Urinary bladder (tissue), 4 donors: ENCODE measurements around the gene CEP68. TPM values are rescaled to one million over a fixed set of nuclear protein-coding genes. Genes with fewer than 3 reads are reported as not detected.
"Not testable (repeated sequence)": the region's sequence is repeated elsewhere in the genome, so short reads cannot be mapped to it uniquely, and the experiment has no call there.

Experiments
- DNase-seq: peaks from one replicate; pipeline ENCODE4 v3.0.0-alpha.2; 2015; ENCODE audit errors: extremely low spot score
- H3K27ac ChIP-seq: one replicate; pipeline ENCODE4 v1.5.1; 2013; ENCODE audit warnings: low read depth, mild to moderate bottlenecking, moderate library complexity
- H3K36me3 ChIP-seq: one replicate; pipeline ENCODE4 v1.6.1; 2013; ENCODE audit warnings: mild to moderate bottlenecking, moderate library complexity; ENCODE audit not compliant: insufficient read depth
- H3K4me1 ChIP-seq: one replicate; pipeline ENCODE4 v1.6.1; 2013; ENCODE audit warnings: mild to moderate bottlenecking, moderate library complexity; ENCODE audit not compliant: insufficient read depth
- H3K4me3 ChIP-seq: one replicate; pipeline ENCODE4 v1.5.1; 2013; ENCODE audit warnings: low read depth, low read length
- WGBS: extraction: QIAGEN DNeasy Blood & Tissue Kit; methylation state at CpG from one replicate; pipeline ENCODE4 v1.1.7; 2013; 5-methylcytosine and 5-hydroxymethylcytosine counted together
- polyA plus RNA-seq: library from polyadenylated mRNA; stranded (reverse); fragments of 200-250 nt; gene quantifications from one replicate; pipeline ENCODE4 v1.2.3, GENCODE V29; 2013
- total RNA-seq: library from RNA; depleted of rRNA; stranded (reverse); fragments of >200 nt; gene quantifications from one replicate; pipeline ENCODE4 v1.2.3, GENCODE V29; 2014
- donor health status: healthy with polysubstance abuse.
- donor health status: healthy.

Gene CEP68
- total and polyA plus RNA-seq, 2 donors, result 18.5 to 32.3 TPM

GRCh38 chr2:65129286-65129825 lies 73.1 kb downstream of the CEP68 start:
- H3K4me1 ChIP-seq, result peaks cover 1% of the 10 kb centered on the region
- WGBS, result under 1% methylated on average over 29 of the region's 29 CpGs
- H3K36me3 ChIP-seq, result no peaks in the 10 kb centered on the region
- H3K27ac ChIP-seq, result peak overlapping the region; percentile 98
- no peak for DNase-seq
- H3K4me3 ChIP-seq, result peak overlapping the region; percentile 89

- Histone ChIP-seq H3K4me1 (peaks cover 1% of the 10 kb centered on the region), H3K4me3 (peak within 1 kb of the TSS; percentile 89), H3K27ac (peak within 1 kb of the TSS; percentile 98), H3K36me3 (no peaks in the 10 kb centered on the region)
- DNase-seq, result peak; percentile 98
- WGBS, result under 1% methylated on average over 76 of the region's 76 CpGs
Observed at GRCh38 chr2:65129826-65130663, 73.8 kb downstream of the CEP68 start, which contains the start of gene RAB1A. TSS of gene RAB1A (minus strand) at chr2:65130106. CDS start at chr2:65129915, 191 bp downstream.

- 14% methylated on average over 19 of the region's 19 CpGs for WGBS
- peak overlapping the region; percentile 56 for H3K4me3 ChIP-seq
- H3K27ac ChIP-seq, result peak overlapping the region; percentile 72
- H3K4me1 ChIP-seq, result peaks cover 1% of the 10 kb centered on the region
- no peaks in the 10 kb centered on the region for H3K36me3 ChIP-seq
- peak; percentile 17 for DNase-seq
Observed at GRCh38 chr2:65130664-65131175, 74.5 kb downstream of the CEP68 start.

- not testable (repeated sequence) for DNase-seq, H3K4me1 ChIP-seq, H3K36me3 ChIP-seq, H3K27ac ChIP-seq, H3K4me3 ChIP-seq
- WGBS, result 92% methylated on average over 15 of the region's 15 CpGs
Observed at GRCh38 chr2:65132930-65133329, 76.7 kb downstream of the CEP68 start.

GRCh38 chr2:65133626-65134025 lies 77.4 kb downstream of the CEP68 start:
- Histone ChIP-seq H3K4me3 (no peak overlapping the region), H3K27ac (no peak overlapping the region), H3K36me3 (no peaks in the 10 kb centered on the region), H3K4me1 (no peaks in the 10 kb centered on the region)
- DNase-seq, result no peak
- WGBS, result 68% methylated on average over 4 of the region's 4 CpGs

- Histone ChIP-seq H3K27ac (no peak overlapping the region), H3K4me3 (no peak overlapping the region), H3K36me3 (no peaks in the 10 kb centered on the region), H3K4me1 (no peaks in the 10 kb centered on the region)
- 90% methylated on average over 7 of the region's 7 CpGs for WGBS
- no peak for DNase-seq
Observed at GRCh38 chr2:65134158-65134557, 77.9 kb downstream of the CEP68 start.

GRCh38 chr2:65136253-65136652 lies 80.0 kb downstream of the CEP68 start:
- H3K36me3 ChIP-seq, result no peaks in the 10 kb centered on the region
- H3K27ac ChIP-seq, result no peak overlapping the region
- DNase-seq, result no peak
- H3K4me1 ChIP-seq, result no peaks in the 10 kb centered on the region
- H3K4me3 ChIP-seq, result no peak overlapping the region
- 92% methylated on average over 1 of the region's 1 CpG for WGBS

Other genes starting within 250 kb of the CEP68 start
- 13.5 TPM for gene SLC1A4, start 67.0 kb upstream of the CEP68 start, total RNA-seq
- 4.8 TPM for gene SLC1A4, start 67.0 kb upstream of the CEP68 start, polyA plus RNA-seq
- gene RAB1A, start 73.7 kb downstream of the CEP68 start, total RNA-seq, result 140 TPM
- 130 TPM for gene RAB1A, start 73.7 kb downstream of the CEP68 start, polyA plus RNA-seq
- gene ACTR2, start 171.4 kb downstream of the CEP68 start, total RNA-seq, result 145 TPM
- 85.3 TPM for gene ACTR2, start 171.4 kb downstream of the CEP68 start, polyA plus RNA-seq